DMS153 treated with DMSO at 0.1 percent for 48 hours (cell line): ENCODE results near the gene PET100.
"Not testable (repeated sequence)": the region's sequence is repeated elsewhere in the genome, so short reads cannot be mapped to it uniquely, and the experiment has no call there.

Source experiments
- DNase-seq: peaks from one replicate; lab custom pipeline; 2025; ENCODE audit not compliant: unreplicated experiment; lab: John Stamatoyannopoulos, UW

PET100 gene

GRCh38 chr19:7632340-7633203, 3.0 kb downstream of the PET100 start:
- DNase-seq: no peak

GRCh38 chr19:7633698-7634097, 4.1 kb downstream of the PET100 start, which contains the start of gene PCP2:
Gene PCP2 (minus strand): TSS chr19:7633719. CDS start chr19:7633457, 262 bp downstream.
- DNase-seq: no peak

- DNase-seq: no peak
Observed at GRCh38 chr19:7635670-7636069, 6.1 kb downstream of the PET100 start.

- no peak for DNase-seq
Observed at GRCh38 chr19:7636317-7636690, 6.7 kb downstream of the PET100 start.

- peak; percentile 67 for DNase-seq
Observed at GRCh38 chr19:7636691-7637373, 7.2 kb downstream of the PET100 start, which contains the start of gene STXBP2. Gene STXBP2 (plus strand): TSS chr19:7637110. CDS start chr19:7637150, 40 bp downstream.

GRCh38 chr19:7637374-7638256, 8.0 kb downstream of the PET100 start:
- no peak for DNase-seq

GRCh38 chr19:7638802-7639465, 9.3 kb downstream of the PET100 start:
- no peak for DNase-seq

- DNase-seq: no peak
Observed at GRCh38 chr19:7639863-7640348, 10.3 kb downstream of the PET100 start.

GRCh38 chr19:7640803-7641202, 11.2 kb downstream of the PET100 start:
- no peak for DNase-seq

- DNase-seq: no peak
Observed at GRCh38 chr19:7641290-7642276, 12.0 kb downstream of the PET100 start.

- no peak for DNase-seq
Observed at GRCh38 chr19:7642295-7643030, 12.9 kb downstream of the PET100 start.

GRCh38 chr19:7643031-7643415, 13.4 kb downstream of the PET100 start:
- no peak for DNase-seq

GRCh38 chr19:7643629-7644549, 14.3 kb downstream of the PET100 start:
- DNase-seq: not testable (repeated sequence)

GRCh38 chr19:7644550-7644877, 14.9 kb downstream of the PET100 start:
- no peak for DNase-seq

- DNase-seq: no peak
Observed at GRCh38 chr19:7645163-7645562, 15.6 kb downstream of the PET100 start.

- no peak for DNase-seq
Observed at GRCh38 chr19:7645656-7646425, 16.2 kb downstream of the PET100 start.

GRCh38 chr19:7646426-7646700, 16.8 kb downstream of the PET100 start:
- no peak for DNase-seq
